HEK293T (cell line): Measurements from ENCODE around the gene ITGA11.

Experiments used
- ARNT ChIP-seq: fragments of 450-650 bp; IDR thresholded peaks from 2 replicates; pipeline ENCODE4 v1.6.1; 2017; ENCODE audit warnings: mild to moderate bottlenecking
- ELF4 ChIP-seq: fragments of 450-650 bp; IDR thresholded peaks from 2 replicates; pipeline ENCODE4 v1.6.1; 2017; ENCODE audit warnings: antibody characterized with exemption
- FOXK2 ChIP-seq: fragments of 450-650 bp; IDR thresholded peaks from 2 replicates; pipeline ENCODE4 v1.6.1; 2016; ENCODE audit warnings: mild to moderate bottlenecking
- FOXM1 ChIP-seq: fragments of 450-650 bp; IDR thresholded peaks from 2 replicates; pipeline ENCODE4 v1.6.1; 2017; ENCODE audit warnings: mild to moderate bottlenecking, borderline replicate concordance
- LEF1 ChIP-seq: fragments of 450-650 bp; IDR thresholded peaks from 2 replicates; pipeline ENCODE4 v1.6.1; 2017; ENCODE audit warnings: mild to moderate bottlenecking, borderline replicate concordance
- SP1 ChIP-seq: fragments of 450-650 bp; IDR thresholded peaks from 2 replicates; pipeline ENCODE4 v1.6.1; 2017
- TARDBP ChIP-seq: fragments of 450-650 bp; IDR thresholded peaks from 2 replicates; pipeline ENCODE4 v1.6.1; 2016
- ZNF384 ChIP-seq: fragments of 450-650 bp; IDR thresholded peaks from 2 replicates; pipeline ENCODE4 v1.6.1; 2016

- TF ChIP-seq FOXM1 (no peak), SP1 (no peak), ZNF384 (no peak), FOXK2 (no peak), ELF4 (no peak), LEF1 (no peak), ARNT (no peak), TARDBP (no peak)
Measured at GRCh38 chr15:68261980-68262379, 170.0 kb downstream of the ITGA11 start.
